ENCODE measurements around the gene DAZAP1.

DAZAP1 gene

DNA sequence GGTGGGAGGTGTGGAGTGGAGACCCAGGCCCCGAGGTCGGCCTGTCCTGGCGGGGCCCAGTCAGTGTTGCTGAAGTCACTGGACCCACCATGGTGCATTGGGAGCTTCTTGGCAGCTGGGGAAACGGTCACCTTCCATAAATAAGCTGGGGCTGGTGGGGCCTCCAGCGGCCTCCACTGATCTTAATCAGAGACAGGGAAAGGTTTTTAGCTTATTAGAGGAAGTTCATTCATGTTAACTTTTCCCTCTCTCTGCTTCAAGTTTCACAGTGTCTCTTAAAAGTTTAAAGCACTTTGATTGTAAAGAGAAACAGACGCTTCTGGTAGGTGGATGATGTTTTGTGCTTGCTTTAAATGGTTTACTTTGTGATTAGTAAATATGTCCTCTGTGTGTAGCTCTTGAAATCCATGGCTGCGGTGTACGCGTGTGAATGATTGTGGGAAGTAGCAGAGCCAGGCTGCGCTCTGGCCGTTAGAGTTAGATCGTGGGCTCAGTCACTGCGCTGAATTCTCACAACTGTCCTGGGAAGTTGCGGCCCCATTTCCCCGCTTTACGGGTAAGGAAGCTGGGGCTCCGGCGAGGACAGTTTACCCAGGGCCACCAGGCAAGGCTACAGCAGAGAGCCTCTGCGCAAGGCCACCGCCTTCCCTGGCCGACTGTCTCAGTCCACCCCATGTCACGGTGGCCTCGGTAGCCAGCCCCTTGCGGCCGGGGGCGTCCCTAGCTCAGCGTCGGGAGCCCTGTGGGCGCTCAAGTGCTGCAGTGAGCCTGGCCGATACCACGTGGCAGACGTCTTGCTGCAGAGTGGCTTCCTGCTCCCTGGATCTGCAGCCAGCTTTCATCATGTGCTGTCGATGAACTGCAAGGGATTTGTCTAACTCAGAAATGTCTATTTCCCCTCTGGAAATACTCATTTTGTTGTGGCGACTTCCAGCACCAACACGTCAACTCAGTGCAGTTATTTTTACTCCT is 40.2 kb upstream of the DAZAP1 start (continued):
- TF ChIP-seq ISL1 (CRISPR knock-in tag; IDR thresholded peaks at IDR 0.05) (no peak), GLIS3 (CRISPR knock-in tag; IDR thresholded peaks at IDR 0.05) (no peak), ZNF70 (CRISPR knock-in tag; IDR thresholded peaks at IDR 0.05) (no peak), CREB5 (CRISPR knock-in tag; IDR thresholded peaks at IDR 0.05; ENCODE audit: low read depth) (no peak), OSR1 (CRISPR knock-in tag; IDR thresholded peaks at IDR 0.05) (no peak), TCF4 (CRISPR knock-in tag; IDR thresholded peaks at IDR 0.05; ENCODE audit: borderline replicate concordance) (no peak), ESRRG (CRISPR knock-in tag; IDR thresholded peaks at IDR 0.05) (no peak), RARB (CRISPR knock-in tag; IDR thresholded peaks at IDR 0.05) (no peak), ZNF565 (CRISPR knock-in tag; conservative IDR thresholded peaks at IDR 0.05; ENCODE audit: low read depth) (no peak)
- TF ChIP-seq, protein P1, sequence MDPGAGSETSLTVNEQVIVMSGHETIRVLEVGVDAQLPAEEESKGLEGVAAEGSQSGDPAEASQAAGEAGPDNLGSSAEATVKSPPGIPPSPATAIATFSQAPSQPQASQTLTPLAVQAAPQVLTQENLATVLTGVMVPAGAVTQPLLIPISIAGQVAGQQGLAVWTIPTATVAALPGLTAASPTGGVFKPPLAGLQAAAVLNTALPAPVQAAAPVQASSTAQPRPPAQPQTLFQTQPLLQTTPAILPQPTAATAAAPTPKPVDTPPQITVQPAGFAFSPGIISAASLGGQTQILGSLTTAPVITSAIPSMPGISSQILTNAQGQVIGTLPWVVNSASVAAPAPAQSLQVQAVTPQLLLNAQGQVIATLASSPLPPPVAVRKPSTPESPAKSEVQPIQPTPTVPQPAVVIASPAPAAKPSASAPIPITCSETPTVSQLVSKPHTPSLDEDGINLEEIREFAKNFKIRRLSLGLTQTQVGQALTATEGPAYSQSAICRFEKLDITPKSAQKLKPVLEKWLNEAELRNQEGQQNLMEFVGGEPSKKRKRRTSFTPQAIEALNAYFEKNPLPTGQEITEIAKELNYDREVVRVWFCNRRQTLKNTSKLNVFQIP (CRISPR knock-in tag; IDR thresholded peaks at IDR 0.05; ENCODE audit: borderline replicate concordance, low read depth): no peak

GRCh38 chr19:1369214-1369805 is 38.1 kb upstream of the DAZAP1 start:
- no peak for TF ChIP-seq TSHZ2 (CRISPR knock-in tag; IDR thresholded peaks at IDR 0.05)
- TF ChIP-seq SNAI2 (CRISPR knock-in tag; IDR thresholded peaks at IDR 0.05): no peak
- TF ChIP-seq, protein P2, sequence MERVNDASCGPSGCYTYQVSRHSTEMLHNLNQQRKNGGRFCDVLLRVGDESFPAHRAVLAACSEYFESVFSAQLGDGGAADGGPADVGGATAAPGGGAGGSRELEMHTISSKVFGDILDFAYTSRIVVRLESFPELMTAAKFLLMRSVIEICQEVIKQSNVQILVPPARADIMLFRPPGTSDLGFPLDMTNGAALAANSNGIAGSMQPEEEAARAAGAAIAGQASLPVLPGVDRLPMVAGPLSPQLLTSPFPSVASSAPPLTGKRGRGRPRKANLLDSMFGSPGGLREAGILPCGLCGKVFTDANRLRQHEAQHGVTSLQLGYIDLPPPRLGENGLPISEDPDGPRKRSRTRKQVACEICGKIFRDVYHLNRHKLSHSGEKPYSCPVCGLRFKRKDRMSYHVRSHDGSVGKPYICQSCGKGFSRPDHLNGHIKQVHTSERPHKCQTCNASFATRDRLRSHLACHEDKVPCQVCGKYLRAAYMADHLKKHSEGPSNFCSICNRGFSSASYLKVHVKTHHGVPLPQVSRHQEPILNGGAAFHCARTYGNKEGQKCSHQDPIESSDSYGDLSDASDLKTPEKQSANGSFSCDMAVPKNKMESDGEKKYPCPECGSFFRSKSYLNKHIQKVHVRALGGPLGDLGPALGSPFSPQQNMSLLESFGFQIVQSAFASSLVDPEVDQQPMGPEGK (CRISPR knock-in tag; IDR thresholded peaks at IDR 0.05; ENCODE audit: borderline replicate concordance): no peak
- no peak for TF ChIP-seq TCF4 (CRISPR knock-in tag; IDR thresholded peaks at IDR 0.05; ENCODE audit: borderline replicate concordance)
- no peak for TF ChIP-seq CSDC2 (CRISPR knock-in tag; IDR thresholded peaks at IDR 0.05)
- TF ChIP-seq RARB (CRISPR knock-in tag; IDR thresholded peaks at IDR 0.05): no peak
- TF ChIP-seq ZNF565 (CRISPR knock-in tag; conservative IDR thresholded peaks at IDR 0.05; ENCODE audit: low read depth): no peak
- no peak for TF ChIP-seq BACH2 (CRISPR knock-in tag; IDR thresholded peaks at IDR 0.05; ENCODE audit: borderline replicate concordance)
- TF ChIP-seq ZNF70 (CRISPR knock-in tag; IDR thresholded peaks at IDR 0.05): no peak
- TF ChIP-seq ISL1 (CRISPR knock-in tag; IDR thresholded peaks at IDR 0.05): no peak
- no peak for TF ChIP-seq ESRRG (CRISPR knock-in tag; IDR thresholded peaks at IDR 0.05)
- no peak for TF ChIP-seq ZFP30 (CRISPR knock-in tag; IDR thresholded peaks at IDR 0.05)
- no peak for ATAC-seq

DNA sequence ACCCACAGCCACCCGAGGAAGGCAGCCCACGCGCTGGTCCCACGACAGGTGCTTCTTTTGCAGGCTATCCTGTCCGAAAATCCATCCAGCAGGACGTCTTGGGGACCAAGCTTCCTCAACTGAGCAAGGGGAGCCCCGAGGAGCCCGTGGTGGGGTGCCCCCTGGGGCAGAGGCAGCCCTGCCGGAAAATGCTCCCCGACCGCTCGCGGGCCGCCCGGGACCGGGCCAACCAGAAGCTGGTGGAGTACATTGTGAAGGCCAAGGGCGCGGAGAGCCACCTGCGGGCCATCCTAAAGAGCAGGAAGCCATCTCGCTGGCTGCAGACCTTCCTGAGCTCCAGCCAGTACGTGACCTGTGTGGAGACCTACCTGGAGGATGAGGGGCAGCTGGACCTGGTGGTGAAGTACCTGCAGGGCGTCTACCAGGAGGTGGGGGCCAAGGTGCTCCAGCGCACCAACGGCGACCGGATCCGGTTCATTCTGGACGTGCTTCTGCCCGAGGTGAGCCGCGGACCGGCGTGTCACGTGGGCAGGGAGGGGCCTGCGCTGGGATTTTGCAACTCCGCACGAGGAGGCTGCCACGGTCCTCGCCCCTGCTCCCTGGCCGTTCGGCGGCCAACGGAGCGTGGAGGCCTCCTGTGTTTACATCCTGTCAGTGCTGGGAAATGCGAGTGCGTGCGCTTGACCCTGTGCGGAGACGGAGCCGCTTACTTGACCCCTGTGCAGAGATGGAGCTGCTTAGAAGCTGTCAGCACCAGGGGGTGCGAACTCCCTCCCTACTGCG is 36.6 kb upstream of the DAZAP1 start:
- no peak for ATAC-seq
- TF ChIP-seq ZFP3 (CRISPR knock-in tag; IDR thresholded peaks at IDR 0.05) (no peak), TOX (CRISPR knock-in tag; IDR thresholded peaks at IDR 0.05; ENCODE audit: borderline replicate concordance) (no peak), BACH2 (CRISPR knock-in tag; IDR thresholded peaks at IDR 0.05; ENCODE audit: borderline replicate concordance) (no peak), RARB (CRISPR knock-in tag; IDR thresholded peaks at IDR 0.05) (no peak), TSHZ2 (CRISPR knock-in tag; IDR thresholded peaks at IDR 0.05) (no peak), ZFP30 (CRISPR knock-in tag; IDR thresholded peaks at IDR 0.05) (no peak), ZNF8 (CRISPR knock-in tag; IDR thresholded peaks at IDR 0.05) (no peak), CSDC2 (CRISPR knock-in tag; IDR thresholded peaks at IDR 0.05) (no peak), GLIS3 (CRISPR knock-in tag; IDR thresholded peaks at IDR 0.05) (no peak)
- TF ChIP-seq, protein P1 (CRISPR knock-in tag; IDR thresholded peaks at IDR 0.05; ENCODE audit: borderline replicate concordance, low read depth): no peak
